H1 (cell line): ENCODE data around the gene DOK3. TPM values are rescaled to one million over a fixed set of nuclear protein-coding genes. Genes with fewer than 3 reads are reported as not detected.

Experiments used
- CTCF ChIA-PET: fragments of 300-600 bp; sonication (Branson Sonifier 250); formaldehyde crosslinking; loops from one replicate; lab custom pipeline; 2021; ENCODE audit not compliant: partially characterized antibody; lab: Charles Lee
- POLR2A ChIA-PET: fragments of 300-600 bp; sonication (Branson Sonifier 250); formaldehyde crosslinking; loops from one replicate; lab custom pipeline; 2021; ENCODE audit warnings: inconsistent platforms; ENCODE audit not compliant: partially characterized antibody; lab: Charles Lee
- DNase-seq, 2 experiments: peaks; one replicate each; pipeline versions ENCODE4 v3.0.0 to v3.0.0-alpha.2; 2010 to 2022; ENCODE audit warnings: low spot score in 2 of 2, low read depth in 1 of 2, mixed read lengths in 1 of 2
- FAIRE-seq: peaks from 2 replicates; lab custom pipeline; 2011; peaks lifted over from hg19 to GRCh38; lab: Jason Lieb, UNC
- H2AFZ ChIP-seq: 2 replicates; pipeline ENCODE4 v1.8.1; 2012; ENCODE audit warnings: low read length, inconsistent platforms
- H2AK5ac ChIP-seq: 2 replicates; pipeline ENCODE4 v1.6.1; 2013; ENCODE audit warnings: low read depth, low read length
- H2BK120ac ChIP-seq: replicated peaks from 2 replicates; pipeline ENCODE3; 2013; ENCODE audit warnings: low read depth, low read length, inconsistent platforms
- H2BK12ac ChIP-seq: 2 replicates; pipeline ENCODE4 v1.6.1; 2013; ENCODE audit warnings: low read depth, low read length
- H2BK15ac ChIP-seq: 2 replicates; pipeline ENCODE4 v1.6.1; 2013; ENCODE audit warnings: low read length
- H2BK20ac ChIP-seq: 2 replicates; pipeline ENCODE4 v1.6.1; 2013; ENCODE audit warnings: low read length
- H2BK5ac ChIP-seq: 2 replicates; pipeline ENCODE4 v1.6.1; 2013; ENCODE audit warnings: low read depth, low read length
- H3K14ac ChIP-seq: 2 replicates; pipeline ENCODE4 v1.6.1; 2013; ENCODE audit warnings: inconsistent platforms; ENCODE audit not compliant: insufficient read length
- H3K18ac ChIP-seq: 2 replicates; pipeline ENCODE4 v1.6.1; 2013; ENCODE audit warnings: low read length; ENCODE audit errors: extremely low read depth
- H3K23ac ChIP-seq: 2 replicates; pipeline ENCODE4 v1.6.1; 2013; ENCODE audit warnings: inconsistent platforms; ENCODE audit not compliant: insufficient read length
- H3K23me2 ChIP-seq: 2 replicates; pipeline ENCODE4 v1.6.1; 2013; ENCODE audit warnings: low read depth, low read length
- H3K27ac ChIP-seq: 2 replicates; pipeline ENCODE4 v1.6.1; 2011; ENCODE audit warnings: low read depth, low read length, inconsistent platforms
- H3K27me3 ChIP-seq, 4 experiments: replicated peaks in 1 of 4; 1 replicate in 1 of 4; 2 replicates in 3 of 4; pipeline versions ENCODE4 v1.6.1 to v1.8.1; 2011 to 2013; ENCODE audit warnings: low read length in 3 of 4, mild to moderate bottlenecking in 3 of 4, inconsistent platforms in 2 of 4, mixed read lengths in 2 of 4, moderate library complexity in 1 of 4; ENCODE audit not compliant: control insufficient read depth in 3 of 4, insufficient read depth in 3 of 4; ENCODE audit errors: extremely low read depth in 1 of 4
- H3K36me3 ChIP-seq, 4 experiments: 2 replicates each; pipeline versions ENCODE4 v1.6.1 to v1.8.1; 2011 to 2013; ENCODE audit warnings: mild to moderate bottlenecking in 4 of 4, low read length in 3 of 4, moderate library complexity in 2 of 4, control low read depth in 1 of 4, inconsistent platforms in 1 of 4; ENCODE audit not compliant: insufficient read depth in 4 of 4, control insufficient read depth in 2 of 4
- H3K4ac ChIP-seq: replicated peaks from 2 replicates; pipeline ENCODE3; 2013; ENCODE audit warnings: low read length, low read depth, mixed read lengths, inconsistent platforms; ENCODE audit not compliant: insufficient read length
- H3K4me1 ChIP-seq, 4 experiments: replicated peaks in 1 of 4; 1 replicate in 1 of 4; 2 replicates in 3 of 4; pipeline versions ENCODE4 v1.6.1 to v1.8.1; 2011 to 2013; ENCODE audit warnings: low read length in 3 of 4, inconsistent platforms in 2 of 4, mixed read lengths in 1 of 4; ENCODE audit not compliant: insufficient read depth in 4 of 4, control insufficient read depth in 3 of 4
- H3K4me2 ChIP-seq, 2 experiments: 2 replicates each; pipeline versions ENCODE4 v1.6.1 to v1.8.1; 2011 to 2013; ENCODE audit warnings: low read depth in 2 of 2, low read length in 2 of 2, control low read depth in 1 of 2, inconsistent platforms in 1 of 2, mild to moderate bottlenecking in 1 of 2; ENCODE audit not compliant: insufficient read depth in 1 of 2
- H3K4me3 ChIP-seq, 4 experiments: fragments of 200-600, 300-600 bp in 1 of 4; sonication (generic), shearing (Covaris generic), sonication (Bioruptor Twin) in 1 of 4; 2 replicates each; pipeline versions ENCODE4 v1.5.1 to v1.8.1; 2011 to 2016; ENCODE audit warnings: low read length in 4 of 4, low read depth in 3 of 4, control low read depth in 2 of 4, inconsistent platforms in 2 of 4, mild to moderate bottlenecking in 2 of 4, mixed read lengths in 1 of 4, moderate library complexity in 1 of 4; ENCODE audit not compliant: insufficient read depth in 2 of 4; ENCODE audit errors: extremely low read depth in 1 of 4
- H3K56ac ChIP-seq: replicated peaks from 2 replicates; pipeline ENCODE3; 2013; ENCODE audit warnings: low read depth, mild to moderate bottlenecking, mixed read lengths, low read length, inconsistent platforms; ENCODE audit not compliant: insufficient read length
- H3K79me1 ChIP-seq: 2 replicates; pipeline ENCODE4 v1.6.1; 2013; ENCODE audit warnings: low read depth, low read length, control low read depth
- H3K79me2 ChIP-seq, 2 experiments: 2 replicates each; pipeline versions ENCODE4 v1.6.1 to v1.8.1; 2012 to 2013; ENCODE audit warnings: low read length in 2 of 2, mild to moderate bottlenecking in 2 of 2, inconsistent platforms in 1 of 2; ENCODE audit not compliant: insufficient read depth in 2 of 2, control insufficient read depth in 1 of 2
- H3K9ac ChIP-seq, 4 experiments: replicated peaks in 1 of 4; 1 replicate in 1 of 4; 2 replicates in 3 of 4; pipeline versions ENCODE4 v1.6.1 to v1.8.1; 2011 to 2013; ENCODE audit warnings: low read depth in 3 of 4, low read length in 3 of 4, control low read depth in 2 of 4, mild to moderate bottlenecking in 2 of 4, moderate library complexity in 2 of 4, inconsistent platforms in 1 of 4; ENCODE audit errors: extremely low read depth in 1 of 4
- H3K9me3 ChIP-seq, 2 experiments: 2 replicates each; pipeline versions ENCODE4 v1.6.1 to v1.8.1; 2012 to 2013; ENCODE audit warnings: mild to moderate bottlenecking in 2 of 2, moderate library complexity in 2 of 2, control low read depth in 1 of 2, inconsistent platforms in 1 of 2, low read depth in 1 of 2, low read length in 1 of 2, mixed read lengths in 1 of 2; ENCODE audit not compliant: insufficient read depth in 2 of 2
- H4K20me1 ChIP-seq, 2 experiments: replicated peaks in 1 of 2; 2 replicates each; pipeline versions ENCODE3 to v1.8.1; 2011 to 2013; ENCODE audit warnings: inconsistent platforms in 2 of 2, low read length in 2 of 2, mild to moderate bottlenecking in 1 of 2; ENCODE audit not compliant: insufficient read depth in 2 of 2, control insufficient read depth in 1 of 2
- H4K5ac ChIP-seq: 2 replicates; pipeline ENCODE4 v1.6.1; 2013; ENCODE audit warnings: low read length, low read depth, mixed read lengths, inconsistent platforms; ENCODE audit not compliant: insufficient read length
- H4K8ac ChIP-seq: 2 replicates; pipeline ENCODE4 v1.8.0; 2013; ENCODE audit warnings: mild to moderate bottlenecking, moderate library complexity, low read length, inconsistent platforms; ENCODE audit not compliant: insufficient read depth; ENCODE audit errors: extremely low read depth
- H4K91ac ChIP-seq: replicated peaks from 2 replicates; pipeline ENCODE3; 2013; ENCODE audit warnings: low read length, mixed read lengths, inconsistent platforms; ENCODE audit not compliant: insufficient read length
- ASH2L ChIP-seq: fragments of 200-600, 300-600 bp; sonication (generic); IDR thresholded peaks from one replicate; pipeline ENCODE4 v1.7.1; 2017; ENCODE audit warnings: low read length
- CEBPB ChIP-seq: IDR thresholded peaks from 2 replicates; pipeline ENCODE4 v1.6.1; 2012; ENCODE audit warnings: low read depth, low read length
- CTBP2 ChIP-seq: IDR thresholded peaks from 2 replicates; pipeline ENCODE4 v1.7.0; 2011; ENCODE audit warnings: borderline replicate concordance, mild to moderate bottlenecking, moderate library complexity, mixed read lengths, low read length; ENCODE audit not compliant: insufficient read depth, insufficient read length
- KDM4A ChIP-seq: IDR thresholded peaks from one replicate; pipeline ENCODE4 v1.7.1; 2012; ENCODE audit warnings: low read depth, mild to moderate bottlenecking, moderate library complexity, low read length, inconsistent platforms; ENCODE audit not compliant: severe bottlenecking
- KDM5A ChIP-seq: fragments of 200-600 bp; IDR thresholded peaks from 2 replicates; pipeline ENCODE4 v1.7.1; 2012; ENCODE audit warnings: mild to moderate bottlenecking, low read length, inconsistent platforms, mixed read lengths
- NANOG ChIP-seq: IDR thresholded peaks from 2 replicates; pipeline ENCODE4 v1.6.1; 2011; ENCODE audit warnings: low read length, low read depth, mild to moderate bottlenecking, inconsistent platforms; ENCODE audit not compliant: insufficient read depth, poor library complexity, severe bottlenecking
- NRF1 ChIP-seq: IDR thresholded peaks from 2 replicates; pipeline ENCODE4 v1.6.1; 2011; ENCODE audit warnings: mild to moderate bottlenecking, low read depth, low read length, improper control_type of control experiment
- RNF2 ChIP-seq: fragments of 200-900, 300-1000 bp; sonication (generic); IDR thresholded peaks from 2 replicates; pipeline ENCODE4 v1.7.1; 2016; ENCODE audit warnings: borderline replicate concordance, low read depth, mild to moderate bottlenecking, antibody characterized with exemption, low read length; ENCODE audit not compliant: poor library complexity, severe bottlenecking; ENCODE audit errors: missing control alignments
- SIRT6 ChIP-seq: IDR thresholded peaks from one replicate; pipeline ENCODE4 v1.7.1; 2012; ENCODE audit warnings: low read length, inconsistent platforms
- SP1 ChIP-seq: IDR thresholded peaks from 2 replicates; pipeline ENCODE4 v1.6.1; 2011; ENCODE audit warnings: low read depth, low read length
- SP4 ChIP-seq: IDR thresholded peaks from 2 replicates; pipeline ENCODE4 v1.6.1; 2012; ENCODE audit warnings: low read length, inconsistent platforms
- WGBS, 2 experiments: shearing (Covaris generic) in 1 of 2; methylation state at CpG; one replicate each; pipeline versions ENCODE4 v1.1.6 to v1.1.7; 2013 to 2015; ENCODE audit warnings: low lambda C conversion rate in 2 of 2, mixed read lengths in 2 of 2, inconsistent platforms in 1 of 2, low coverage in 1 of 2, missing lambda C conversion rate in 1 of 2; ENCODE audit not compliant: insufficient replicate concordance in 2 of 2, insufficient coverage in 1 of 2, insufficient read length in 1 of 2; ENCODE audit errors: extremely low coverage in 1 of 2, missing lambda C conversion rate in 1 of 2; 5-methylcytosine and 5-hydroxymethylcytosine counted together
- polyA plus RNA-seq, 7 experiments: library from polyadenylated mRNA; depleted of rRNA in 3 of 7; stranded (reverse) in 5 of 7; unstranded in 2 of 7; fragments of >200 nt in 5 of 7; fragments of 200-250 nt in 2 of 7; gene quantifications; 1 replicate in 5 of 7; 2 replicates in 1 of 7; 4 replicates in 1 of 7; pipeline versions ENCODE4 v1.2.1 to v1.2.3, GENCODE V29; 2011 to 2013; ENCODE audit warnings: missing spikeins in 2 of 7, mixed read lengths in 2 of 7
- total RNA-seq: library from RNA; stranded (reverse); fragmentation: NEBNext Ultra II Directional; extraction: Animal tissue kit (Norgen Biotek cat#: 25700); gene quantifications from 2 replicates; pipeline ENCODE4 v1.2.1, GENCODE V29; 2021
- TF ChIP-seq, protein P1 (sequence below): IDR thresholded peaks from 2 replicates; pipeline ENCODE4 v1.6.1; 2012; ENCODE audit warnings: inconsistent platforms

The DOK3 gene
- total and polyA plus RNA-seq, 2 of the 8 experiments (the other 6 are each of a cell fraction or from before 2014, with no cell fraction given) = 4.2 to 6.4 TPM

DNA sequence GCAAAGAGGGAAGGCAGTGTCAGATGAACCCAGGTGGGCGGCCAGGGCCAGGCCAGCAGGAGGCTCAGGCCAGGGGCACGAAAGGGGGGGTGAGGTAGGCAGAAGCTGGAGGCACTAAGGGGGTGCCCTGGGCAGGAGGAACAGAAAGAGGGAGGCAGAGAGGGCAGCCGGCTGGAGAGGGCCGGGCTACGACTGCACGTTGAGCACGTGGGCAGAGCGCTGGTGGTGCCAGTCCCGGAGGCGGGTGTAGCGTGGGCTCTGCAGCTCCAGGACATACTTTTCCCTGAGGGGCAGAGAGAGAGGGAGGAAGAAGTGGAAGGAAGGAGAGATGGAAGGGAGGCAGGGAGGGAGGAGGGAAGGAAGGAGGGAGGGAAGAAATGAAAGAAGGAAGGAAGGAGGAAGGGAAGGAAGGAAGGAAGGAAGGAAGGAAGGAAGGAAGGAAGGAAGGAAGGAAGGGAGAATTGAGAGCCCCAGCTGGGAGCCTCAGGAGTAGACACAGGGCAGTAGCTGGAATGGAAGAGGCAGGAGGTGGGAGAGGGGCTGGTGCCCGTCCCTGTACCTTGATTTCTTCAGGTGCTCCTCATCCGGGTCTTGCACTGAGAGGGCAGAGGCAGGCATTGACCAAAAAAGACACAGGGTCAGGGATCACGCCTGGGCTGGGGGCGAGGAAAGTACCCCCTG is 19.2 kb downstream of the DOK3 start:
- H2BK20ac ChIP-seq = no peak overlapping the region
- peaks cover 8 to 10% of the 10 kb centered on the region in 2 experiments for H4K20me1 ChIP-seq
- no peak overlapping the region for H3K4me2 ChIP-seq
- no peak overlapping the region for H3K9ac ChIP-seq
- POLR2A ChIA-PET = interaction anchor here (65.5 to 67.5 kb wide), 2 partner anchors 11 to 21 kb away, joined by 3349 read pairs; partner anchors contain the start of genes DBN1, DOK3, PDLIM7 and PRR7
- no peak overlapping the region for H3K56ac ChIP-seq
- H3K79me2 ChIP-seq = peaks cover 0 to 5% of the 10 kb centered on the region in 2 experiments; a peak in 1 of 4 replicates
- FAIRE-seq (no peak), DNase-seq (no peak)
- no peaks in the 10 kb centered on the region for H3K9me3 ChIP-seq
- H3K23ac ChIP-seq = no peak overlapping the region
- H4K8ac ChIP-seq = peak overlapping the region; percentile 51; the same call in 1 of the 2 replicates
- H3K4me1 ChIP-seq = peaks cover 0 to 15% (median 13%) of the 10 kb centered on the region in 4 experiments; a peak in 6 of 7 replicates
- H4K5ac ChIP-seq = no peak overlapping the region
- no peak overlapping the region for H3K4me3 ChIP-seq
- H3K14ac ChIP-seq = no peak overlapping the region
- H2BK120ac ChIP-seq = no peak overlapping the region
- peak overlapping the region; percentile 60 for H2BK5ac ChIP-seq
- 93% methylated on average over 15 of the region's 15 CpGs; no CpG with 5 or more reads in 1 of the 2 experiments for WGBS, 2 experiments
- H3K23me2 ChIP-seq = no peaks in the 10 kb centered on the region; the same call in 1 of the 2 replicates
- H3K36me3 ChIP-seq = peaks cover 25 to 51% (median 40%) of the 10 kb centered on the region in 4 experiments
- no peak overlapping the region for H4K91ac ChIP-seq
- CTCF ChIA-PET = interaction anchor here (0.7 to 12.7 kb wide), 10 partner anchors 12 to 733 kb away, joined by 3 to 306 read pairs (median 6); partner anchors contain the start of genes DDX41, DOK3 and PDLIM7
- no peak overlapping the region for H2AK5ac ChIP-seq
- H3K18ac ChIP-seq = no peak overlapping the region; the same call in 1 of the 2 replicates
- H2AFZ ChIP-seq = no peak overlapping the region
- H3K79me1 ChIP-seq = peaks cover 7% of the 10 kb centered on the region; the same call in 1 of the 2 replicates
- no peaks in the 10 kb centered on the region for H3K27me3 ChIP-seq
- no peak overlapping the region for H2BK12ac ChIP-seq
- no peak overlapping the region for H2BK15ac ChIP-seq
- no peak overlapping the region for H3K4ac ChIP-seq
- no peak overlapping the region for H3K27ac ChIP-seq
- TF ChIP-seq RNF2 = no peak
- TF ChIP-seq NRF1 = no peak
- TF ChIP-seq CTBP2 = no peak
- no peak for TF ChIP-seq KDM4A
- TF ChIP-seq SP1 = no peak
- TF ChIP-seq SIRT6 = no peak
- TF ChIP-seq ASH2L = no peak
- TF ChIP-seq, protein P1, sequence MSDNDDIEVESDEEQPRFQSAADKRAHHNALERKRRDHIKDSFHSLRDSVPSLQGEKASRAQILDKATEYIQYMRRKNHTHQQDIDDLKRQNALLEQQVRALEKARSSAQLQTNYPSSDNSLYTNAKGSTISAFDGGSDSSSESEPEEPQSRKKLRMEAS = no peak
- TF ChIP-seq NANOG = no peak
- TF ChIP-seq CEBPB = no peak
- no peak for TF ChIP-seq KDM5A
- no peak for TF ChIP-seq SP4
